Left ventricle myocardium inferior (tissue), 1 donor: ENCODE results near the gene MACROD1. TPM values are rescaled to one million over a fixed set of nuclear protein-coding genes. Genes with fewer than 3 reads are reported as not detected.

Experiments used
- total RNA-seq: library from RNA; stranded (reverse); fragmentation: NEBNext Ultra II Directional; extraction: Animal tissue kit (Norgen Biotek cat#: 25700); gene quantifications from one replicate; pipeline ENCODE4 v1.2.1, GENCODE V29; 2021
- donor health status: DM: no; HTN: yes; CAD: no; lungs with severe emphysema.

MACROD1 gene
- total RNA-seq, 1 donor from 2014 or later: 127 TPM

Other genes starting within 250 kb of the MACROD1 start
- 10.5 TPM for gene RCOR2, start 248.9 kb downstream of the MACROD1 start, total RNA-seq
- 19.7 TPM for gene NAA40, start 227.1 kb downstream of the MACROD1 start, total RNA-seq
- gene COX8A, start 191.5 kb downstream of the MACROD1 start, total RNA-seq: 920 TPM
- gene OTUB1, start 179.7 kb downstream of the MACROD1 start, total RNA-seq: 57.0 TPM
- 0.44 TPM for gene FLRT1, start 130.2 kb downstream of the MACROD1 start, total RNA-seq
- gene STIP1, start 20.1 kb upstream of the MACROD1 start, total RNA-seq: 97.4 TPM
- 5.4 TPM for gene FERMT3, start 40.6 kb upstream of the MACROD1 start, total RNA-seq
- gene TRPT1, start 60.1 kb upstream of the MACROD1 start, total RNA-seq: 82.3 TPM
- 65.2 TPM for gene NUDT22, start 60.2 kb upstream of the MACROD1 start, total RNA-seq
- 59.9 TPM for gene DNAJC4, start 64.4 kb upstream of the MACROD1 start, total RNA-seq
- gene VEGFB, start 68.5 kb upstream of the MACROD1 start, total RNA-seq: 272 TPM
- gene FKBP2, start 75.0 kb upstream of the MACROD1 start, total RNA-seq: 45.5 TPM
- gene PPP1R14B, start 80.8 kb upstream of the MACROD1 start, total RNA-seq: 102 TPM
- gene PLCB3, start 85.4 kb upstream of the MACROD1 start, total RNA-seq: 10.0 TPM
- gene BAD, start 118.6 kb upstream of the MACROD1 start, total RNA-seq: 56.3 TPM
- gene GPR137, start 119.7 kb upstream of the MACROD1 start, total RNA-seq: 28.4 TPM
- not detected for gene KCNK4, start 125.2 kb upstream of the MACROD1 start, total RNA-seq
- gene CATSPERZ, start 134.2 kb upstream of the MACROD1 start, total RNA-seq: not detected
- 213 TPM for gene ESRRA, start 139.4 kb upstream of the MACROD1 start, total RNA-seq
- gene TRMT112, start 151.4 kb upstream of the MACROD1 start, total RNA-seq: 97.5 TPM
- 321 TPM for gene PRDX5, start 152.0 kb upstream of the MACROD1 start, total RNA-seq
- gene CCDC88B, start 174.1 kb upstream of the MACROD1 start, total RNA-seq: 7.5 TPM
- 16.8 TPM for gene RPS6KA4, start 193.0 kb upstream of the MACROD1 start, total RNA-seq